ENCODE data around the gene HEBP2.

- TF ChIP-seq NR3C1 (IDR thresholded peaks at IDR 0.05) (no peak), JUN (IDR thresholded peaks at IDR 0.05) (no peak), RCOR1 (IDR thresholded peaks at IDR 0.05; ENCODE audit: low read depth, low read length) (no peak), EP300 (IDR thresholded peaks at IDR 0.05) (no peak), CTCF (IDR thresholded peaks at IDR 0.05) (no peak), POLR2A (IDR thresholded peaks at IDR 0.05; ENCODE audit: low read length) (no peak), POLR2AphosphoS2 (conservative IDR thresholded peaks at IDR 0.05; ENCODE audit: low read length) (no peak)
Observed at GRCh38 chr6:138371452-138371711, 32.6 kb upstream of the HEBP2 start.
